GM19455 (cell line): Measurements from ENCODE around the gene PRODH.
"Not testable (repeated sequence)": the region's sequence is repeated elsewhere in the genome, so short reads cannot be mapped to it uniquely, and the experiment has no call there.

Experiments used
- ATAC-seq: cut with Tn5 transposase; IDR thresholded peaks from one replicate; pipeline ENCODE4 v1.9.1; 2021; ENCODE audit not compliant: unreplicated experiment

The PRODH gene

DNA sequence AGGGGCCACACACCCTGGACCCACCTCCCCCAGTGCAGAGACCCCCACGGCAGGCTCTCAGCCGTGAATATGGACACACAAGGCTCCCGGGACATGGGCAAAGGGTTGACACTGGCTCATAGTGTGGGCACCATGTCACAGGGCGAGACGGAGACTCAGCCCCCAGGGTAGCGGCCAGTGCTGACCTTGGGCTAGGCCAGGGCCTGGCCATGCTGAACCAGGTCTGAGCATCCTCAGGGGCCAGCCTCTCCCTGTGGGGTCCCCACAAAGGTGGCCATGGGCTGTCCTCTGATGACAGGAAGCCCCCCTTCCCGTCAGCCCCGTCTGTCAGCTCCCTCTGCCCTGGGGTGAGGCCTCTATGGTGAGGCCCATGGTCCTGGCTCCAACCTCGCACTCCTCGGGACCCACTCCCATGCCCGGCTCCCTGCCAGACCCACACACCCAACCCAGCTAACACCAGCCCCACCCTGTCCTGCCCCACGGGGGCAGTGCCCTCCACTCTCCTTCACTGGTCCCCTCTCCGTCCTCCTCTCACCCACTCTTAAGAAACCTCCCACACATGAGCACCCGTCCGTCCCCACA is 19.0 kb upstream of the PRODH start:
- no peak for ATAC-seq

GRCh38 chr22:18954303-18954989 is 18.4 kb upstream of the PRODH start:
- ATAC-seq: not testable (repeated sequence)

GRCh38 chr22:18953128-18953527 is 17.0 kb upstream of the PRODH start:
- not testable (repeated sequence) for ATAC-seq

- ATAC-seq: no peak
Measured at GRCh38 chr22:18952022-18952421, 15.9 kb upstream of the PRODH start.

- ATAC-seq: no peak
Measured at GRCh38 chr22:18950141-18950540, 14.0 kb upstream of the PRODH start.

DNA sequence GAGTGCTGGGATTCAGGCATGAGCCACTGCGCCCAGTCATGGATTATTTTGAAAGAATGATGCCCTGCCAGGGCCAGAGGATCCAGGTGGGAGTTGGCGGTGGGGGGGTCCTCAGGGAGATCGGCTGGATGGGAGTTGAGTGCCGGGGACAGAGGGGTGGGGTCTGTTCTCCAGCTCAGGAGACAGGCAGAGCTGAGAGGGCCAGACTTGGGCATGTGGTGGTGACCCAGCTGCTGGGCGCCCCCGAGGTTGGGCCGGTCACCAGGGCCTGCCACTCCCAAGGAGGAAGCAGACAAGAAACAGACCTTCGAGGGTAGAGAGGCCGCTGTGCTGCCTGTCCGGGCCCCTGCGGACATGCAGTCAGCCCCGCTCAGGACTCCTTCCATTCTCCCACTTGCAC is 11.8 kb upstream of the PRODH start:
- ATAC-seq: no peak

DNA sequence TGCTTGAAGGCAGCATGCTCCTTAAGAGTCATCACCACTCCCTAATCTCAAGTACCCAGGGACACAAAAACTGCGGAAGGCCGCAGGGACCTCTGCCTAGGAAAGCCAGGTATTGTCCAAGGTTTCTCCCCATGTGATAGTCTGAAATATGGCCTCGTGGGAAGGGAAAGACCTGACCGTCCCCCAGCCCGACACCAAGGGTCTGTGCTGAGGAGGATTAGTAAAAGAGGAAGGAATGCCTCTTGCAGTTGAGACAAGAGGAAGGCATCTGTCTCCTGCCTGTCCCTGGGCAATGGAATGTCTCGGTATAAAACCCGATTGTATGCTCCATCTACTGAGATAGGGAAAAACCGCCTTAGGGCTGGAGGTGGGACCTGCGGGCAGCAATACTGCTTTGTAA is 11.0 kb upstream of the PRODH start:
- ATAC-seq: not testable (repeated sequence)

- ATAC-seq: not testable (repeated sequence)
Measured at GRCh38 chr22:18938691-18939090, 2.6 kb upstream of the PRODH start.

GRCh38 chr22:18934688-18935087 is 1.4 kb downstream of the PRODH start:
- ATAC-seq: not testable (repeated sequence)

DNA sequence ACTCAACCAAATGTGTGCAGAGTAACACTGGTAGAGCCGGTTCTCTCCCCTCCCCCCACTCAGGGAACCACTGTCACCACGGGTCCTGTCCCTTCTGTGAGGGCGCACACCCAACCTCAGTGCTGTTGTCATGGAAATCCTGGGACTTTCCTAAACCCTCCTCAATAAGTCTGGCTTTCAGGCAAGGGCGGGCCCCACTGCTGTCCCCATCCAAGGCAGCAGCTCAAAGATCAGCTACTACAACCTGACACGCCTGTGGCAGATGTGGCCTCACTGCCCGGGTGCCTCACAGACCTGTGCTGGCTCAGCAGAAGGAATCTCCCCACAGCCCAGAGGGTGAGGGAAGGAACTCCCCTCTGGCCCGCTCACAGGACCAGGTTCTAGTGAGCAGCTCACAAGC is 2.2 kb downstream of the PRODH start:
- no peak for ATAC-seq

DNA sequence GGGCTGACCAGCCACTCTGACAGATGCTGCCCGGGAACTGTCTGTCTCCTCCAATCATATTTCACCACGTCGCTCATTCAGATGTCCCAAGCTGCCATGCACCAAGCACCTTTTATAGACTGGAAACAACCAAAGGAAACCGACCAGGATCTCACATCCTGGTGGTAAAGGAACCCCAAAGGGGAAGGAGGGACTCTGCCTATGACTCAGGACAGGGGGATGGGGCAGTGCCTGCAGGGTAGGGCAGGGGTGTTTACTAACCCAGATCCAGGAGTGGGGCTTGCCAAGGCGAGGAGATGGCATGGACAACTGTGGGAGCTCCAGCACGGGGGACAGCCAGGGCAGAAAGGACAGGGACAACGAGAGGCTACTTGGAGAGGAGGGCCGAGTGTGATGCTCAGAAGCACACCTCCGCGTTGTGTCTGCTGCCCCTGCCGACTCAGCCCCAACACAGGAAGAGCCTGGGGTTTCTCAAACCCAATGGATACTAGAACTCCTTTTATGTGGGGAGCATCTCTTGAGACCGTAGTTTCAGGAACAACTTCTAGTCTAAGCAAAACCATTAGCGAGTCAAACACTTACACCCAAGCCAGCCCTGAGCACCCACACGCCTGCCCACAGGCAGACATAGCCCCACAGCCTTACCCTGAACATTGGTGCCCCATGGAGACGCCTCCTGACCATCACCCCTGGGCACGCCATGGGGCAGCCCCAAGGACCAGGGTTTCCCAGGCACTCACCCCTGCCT is 4.0 kb downstream of the PRODH start:
- ATAC-seq: no peak

DNA sequence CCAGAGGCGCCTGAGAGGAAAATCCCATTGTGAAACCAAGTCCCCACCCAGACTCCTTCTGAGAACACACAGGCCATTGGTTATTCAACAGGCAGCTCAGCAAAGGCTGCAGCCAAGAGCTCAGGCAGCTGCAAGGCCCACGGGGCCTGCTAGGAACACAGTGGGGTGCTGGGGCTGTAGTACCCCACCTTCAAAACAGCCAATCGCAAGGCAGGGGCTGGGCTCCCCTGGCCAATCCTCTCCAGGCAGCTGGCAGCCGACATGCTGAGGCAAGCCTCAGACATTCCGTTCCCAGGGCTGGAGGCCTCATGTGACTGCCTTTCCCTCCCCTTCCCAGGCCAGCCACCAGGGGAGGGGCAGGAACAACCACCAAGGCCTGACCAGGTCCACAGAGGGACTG is 6.6 kb downstream of the PRODH start:
- no peak for ATAC-seq

GRCh38 chr22:18927573-18927972 is 8.5 kb downstream of the PRODH start:
- no peak for ATAC-seq

DNA sequence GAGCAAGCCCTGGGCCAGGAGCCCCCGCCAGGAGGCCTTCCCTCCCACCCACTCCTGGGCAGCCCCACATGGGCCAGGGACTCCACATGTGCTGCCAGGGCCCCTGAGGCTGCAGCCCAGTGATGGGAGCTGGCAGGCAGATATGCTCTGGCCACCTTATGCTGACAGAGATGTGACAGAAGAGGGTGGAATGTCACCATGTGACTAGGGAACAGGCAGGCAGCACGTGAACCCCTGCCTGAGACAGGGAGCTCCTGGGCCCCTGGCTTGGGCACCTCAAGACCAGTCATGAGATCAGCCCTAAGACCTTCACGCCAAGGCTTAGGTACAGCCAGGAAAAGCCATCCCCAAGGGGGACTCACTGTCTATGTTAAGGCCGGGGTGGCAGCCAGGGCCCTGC is 9.1 kb downstream of the PRODH start:
- no peak for ATAC-seq

GRCh38 chr22:18925368-18926064 is 10.6 kb downstream of the PRODH start:
- ATAC-seq: no peak

DNA sequence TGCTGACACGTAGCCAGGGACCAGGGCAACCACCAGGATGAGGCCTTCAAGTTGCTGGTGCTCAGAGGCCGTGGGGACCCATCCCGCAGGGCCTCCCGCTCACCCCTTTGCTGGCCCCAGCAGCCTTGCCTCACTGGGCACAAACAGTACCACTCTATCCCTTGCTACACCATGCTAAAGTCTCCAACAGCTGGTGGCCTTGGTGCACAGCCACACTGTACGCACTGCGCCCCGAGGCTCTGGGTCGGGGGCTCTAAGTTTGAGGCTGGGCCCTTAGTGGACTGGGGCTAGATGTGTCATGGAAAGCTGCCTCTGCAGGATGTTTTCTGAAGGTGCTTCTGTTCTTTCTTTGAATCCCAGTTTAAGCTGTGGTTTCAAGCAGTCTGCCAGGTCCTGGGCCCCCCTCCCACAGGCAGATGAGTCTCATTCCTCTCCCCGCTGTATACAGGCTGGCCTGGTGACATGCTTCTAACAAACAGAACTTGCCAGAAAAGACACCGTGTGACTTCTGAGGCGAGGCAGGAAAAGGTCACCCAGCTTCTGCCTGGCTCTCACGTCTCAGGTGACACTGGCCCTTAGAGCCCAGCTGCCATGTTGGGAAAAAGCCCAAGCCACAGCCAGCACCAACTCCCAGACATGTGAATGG is 15.7 kb downstream of the PRODH start:
- ATAC-seq: not testable (repeated sequence)

DNA sequence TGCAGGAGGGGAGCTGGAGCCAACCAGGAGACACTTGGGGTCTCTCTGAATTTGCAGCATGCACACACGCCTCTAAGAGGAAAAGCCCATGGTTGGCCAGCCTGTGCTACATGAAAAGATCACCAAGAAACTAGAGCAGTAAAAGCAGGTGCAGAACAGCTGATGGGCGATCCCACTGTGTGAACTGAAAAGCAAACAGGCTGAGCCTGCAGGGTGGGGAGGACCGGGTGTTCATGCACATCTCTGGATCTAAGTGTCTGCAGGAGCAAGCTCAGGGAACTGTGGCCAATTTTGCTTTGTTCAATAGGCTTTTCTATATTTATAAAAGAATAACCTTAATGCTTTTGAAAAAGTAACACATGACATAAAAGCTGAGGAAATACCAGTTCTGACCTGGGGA is 18.3 kb downstream of the PRODH start:
- ATAC-seq: not testable (repeated sequence)

GRCh38 chr22:18915550-18915949 is 20.5 kb downstream of the PRODH start:
- ATAC-seq: not testable (repeated sequence)

DNA sequence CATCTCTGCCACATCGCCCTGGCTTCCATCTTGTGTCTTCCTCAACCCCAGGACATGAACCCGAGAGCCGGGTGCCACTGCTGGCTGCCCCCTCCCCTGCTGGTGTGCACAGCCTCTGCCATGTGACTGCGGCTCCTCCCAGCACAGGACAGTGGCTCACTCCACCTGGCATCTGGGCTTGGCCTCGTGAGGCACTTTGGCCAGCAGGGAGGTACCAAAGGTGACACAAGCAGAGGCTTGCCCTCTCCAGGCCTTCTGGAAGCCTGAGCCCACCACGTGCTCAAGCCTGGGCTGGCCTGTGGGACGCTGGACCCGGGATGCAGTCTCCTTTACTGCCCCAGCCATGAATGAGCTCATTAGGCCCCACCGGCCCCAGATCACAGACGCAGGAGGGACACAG is 21.5 kb downstream of the PRODH start:
- ATAC-seq: not testable (repeated sequence)

DNA sequence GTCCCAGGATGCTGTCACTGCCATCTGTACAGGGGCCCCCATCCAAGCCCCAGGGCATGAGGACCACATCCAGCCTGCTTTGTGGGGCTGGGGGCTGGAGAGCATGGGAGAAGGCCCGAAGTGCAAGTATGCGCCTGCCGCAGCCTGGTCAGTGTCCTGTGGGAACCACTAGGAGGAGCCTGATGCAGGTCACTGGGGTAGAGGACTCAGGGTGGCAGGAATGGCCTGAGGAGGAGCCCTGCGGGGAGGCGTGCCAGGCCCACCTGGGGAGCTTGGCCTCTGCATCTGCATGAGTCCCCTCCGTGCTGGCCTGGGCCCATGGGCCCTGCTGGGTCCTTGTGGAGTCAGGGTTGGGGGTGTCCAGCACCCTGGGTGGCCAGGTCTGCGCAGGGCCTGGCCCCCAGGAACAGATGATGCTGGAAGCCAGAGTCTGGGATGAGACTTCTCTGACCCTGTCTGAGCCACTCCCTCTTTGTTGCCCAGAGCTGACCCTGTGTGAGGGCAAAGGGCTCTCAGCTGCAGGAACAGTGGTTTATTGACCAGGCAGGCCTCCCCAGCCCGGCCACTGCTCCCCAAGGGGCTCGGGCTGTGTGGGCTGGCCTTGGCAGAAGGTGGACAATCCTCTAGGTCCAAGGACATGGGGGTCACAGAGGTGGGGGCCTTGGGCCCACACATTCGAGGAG is 23.7 kb downstream of the PRODH start:
- not testable (repeated sequence) for ATAC-seq
